Testis (tissue), 3 donors: ENCODE results near the gene COPZ1. TPM values are rescaled to one million over a fixed set of nuclear protein-coding genes. Genes with fewer than 3 reads are reported as not detected.
A peak's percentile ranks its signal among the peaks of the same experiment; 100 is the strongest.

Experiments
- DNase-seq: peaks from one replicate; pipeline ENCODE4 v3.0.0-alpha.2; 2019
- H3K27ac ChIP-seq, 2 donors: fragments of 200-600 bp; sonication (generic); one replicate each; pipeline ENCODE4 v1.5.1; 2019
- H3K27me3 ChIP-seq: fragments of 200-600 bp; sonication (generic); one replicate; pipeline ENCODE4 v1.5.1; 2019
- H3K36me3 ChIP-seq: fragments of 200-600 bp; sonication (generic); one replicate; pipeline ENCODE4 v1.5.1; 2017; ENCODE audit warnings: low read depth; ENCODE audit errors: missing control alignments
- H3K4me1 ChIP-seq: fragments of 200-600 bp; sonication (generic); one replicate; pipeline ENCODE4 v1.5.1; 2019
- H3K4me3 ChIP-seq, 2 donors: fragments of 200-600 bp; sonication (generic); one replicate each; pipeline ENCODE4 v1.5.1; 2017 to 2019
- H3K9me3 ChIP-seq: fragments of 200-600 bp; sonication (generic); one replicate; pipeline ENCODE4 v1.5.1; 2017
- CTCF ChIP-seq, 3 experiments: fragments of 450-650 bp in 2 of 3; fragments of 200-600 bp in 1 of 3; sonication (generic) in 1 of 3; IDR thresholded peaks; one replicate each; pipeline ENCODE4 v1.5.1; 2016 to 2019; ENCODE audit warnings: antibody characterized with exemption in 3 of 3, mild to moderate bottlenecking in 2 of 3, moderate library complexity in 1 of 3
- POLR2A ChIP-seq: fragments of 450-650 bp; IDR thresholded peaks from one replicate; pipeline ENCODE4 v1.6.1; 2017; ENCODE audit warnings: antibody characterized with exemption, mild to moderate bottlenecking, moderate library complexity
- WGBS, 2 donors: methylation state at CpG; one replicate each; pipeline ENCODE4 v1.1.5; 2018; 5-methylcytosine and 5-hydroxymethylcytosine counted together
- intact Hi-C: fragments of 100-400 bp; cut with DNase I; formaldehyde crosslinking; loops from one replicate; pipeline ENCODE4 v1.15.1; 2023; ENCODE audit warnings: low total_unique reads
- polyA plus RNA-seq: library from polyadenylated mRNA; stranded (reverse); fragments of 350-450 nt; fragmentation: Illumina TruSeq; extraction: RNeasy Lipid Tissue Mini Kit (QIAGEN cat#74804); gene quantifications from one replicate; pipeline ENCODE4 v1.2.3, GENCODE V29; 2014; ENCODE audit warnings: low read depth, low replicate concordance; ENCODE audit not compliant: insufficient read depth
- total RNA-seq, 2 donors: library from RNA; depleted of rRNA; stranded (reverse); fragments of >200 nt; gene quantifications; one replicate each; pipeline ENCODE4 v1.2.3, GENCODE V29; 2016

COPZ1 gene
- total and polyA plus RNA-seq, 3 donors from 2014 or later = 45.9 to 123 (median 63.9) TPM

DNA sequence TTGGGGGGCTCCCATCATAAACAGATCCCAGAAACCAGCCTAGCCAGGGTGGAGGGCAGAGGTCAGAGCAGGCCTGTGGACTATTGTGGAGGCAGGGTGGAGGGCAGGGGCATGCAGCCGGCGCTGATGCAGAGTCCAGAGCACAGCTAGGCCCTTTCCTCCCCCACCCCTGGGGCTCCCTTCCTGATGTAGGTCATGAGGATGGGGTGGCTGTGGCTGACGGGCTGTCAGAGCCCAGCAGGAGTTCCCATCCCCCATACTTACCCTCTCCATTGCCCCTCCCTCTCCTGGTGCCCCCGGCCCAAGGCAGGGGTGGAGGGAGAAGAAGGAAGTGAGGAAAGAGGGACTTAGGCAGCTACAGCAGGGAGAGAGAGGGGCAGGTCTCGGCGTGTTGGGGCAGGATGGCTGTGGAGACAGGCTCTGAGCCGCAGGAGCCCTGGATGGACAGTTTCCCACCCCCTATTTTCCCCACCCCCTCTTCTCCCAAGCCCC lies 65.3 kb downstream of the COPZ1 start:
- Histone ChIP-seq H3K27ac (no peak overlapping the region), H3K4me1 (peaks cover 9% of the 10 kb centered on the region), H3K4me3 (no peak overlapping the region), H3K9me3 (no peaks in the 10 kb centered on the region), H3K27me3 (no peaks in the 10 kb centered on the region), H3K36me3 (no peaks in the 10 kb centered on the region)
- intact Hi-C loops = no loop called here
- TF ChIP-seq CTCF (IDR thresholded peaks at IDR 0.05) (no peak), POLR2A (no peak)
- 58 to 66% methylated on average over 7 of the region's 7 CpGs for WGBS, 2 donors
- DNase-seq = no peak

- no peaks in the 10 kb centered on the region for H3K36me3 ChIP-seq
- no peaks in the 10 kb centered on the region for H3K27me3 ChIP-seq
- DNase-seq = peak; percentile 54
- intact Hi-C loops = no loop called here
- H3K9me3 ChIP-seq = no peaks in the 10 kb centered on the region
- TF ChIP-seq CTCF (IDR thresholded peaks at IDR 0.05) = no peak
- TF ChIP-seq POLR2A = no peak
- peak overlapping the region; percentile 50 to 54 for H3K4me3 ChIP-seq
- H3K27ac ChIP-seq = no peak overlapping the region
- WGBS, 2 donors = 15 to 36% methylated on average over 21 to 51 of the region's 51 CpGs
- H3K4me1 ChIP-seq = peaks cover 3% of the 10 kb centered on the region
Observed at GRCh38 chr12:54390668-54391551, 66.0 kb downstream of the COPZ1 start.

DNA sequence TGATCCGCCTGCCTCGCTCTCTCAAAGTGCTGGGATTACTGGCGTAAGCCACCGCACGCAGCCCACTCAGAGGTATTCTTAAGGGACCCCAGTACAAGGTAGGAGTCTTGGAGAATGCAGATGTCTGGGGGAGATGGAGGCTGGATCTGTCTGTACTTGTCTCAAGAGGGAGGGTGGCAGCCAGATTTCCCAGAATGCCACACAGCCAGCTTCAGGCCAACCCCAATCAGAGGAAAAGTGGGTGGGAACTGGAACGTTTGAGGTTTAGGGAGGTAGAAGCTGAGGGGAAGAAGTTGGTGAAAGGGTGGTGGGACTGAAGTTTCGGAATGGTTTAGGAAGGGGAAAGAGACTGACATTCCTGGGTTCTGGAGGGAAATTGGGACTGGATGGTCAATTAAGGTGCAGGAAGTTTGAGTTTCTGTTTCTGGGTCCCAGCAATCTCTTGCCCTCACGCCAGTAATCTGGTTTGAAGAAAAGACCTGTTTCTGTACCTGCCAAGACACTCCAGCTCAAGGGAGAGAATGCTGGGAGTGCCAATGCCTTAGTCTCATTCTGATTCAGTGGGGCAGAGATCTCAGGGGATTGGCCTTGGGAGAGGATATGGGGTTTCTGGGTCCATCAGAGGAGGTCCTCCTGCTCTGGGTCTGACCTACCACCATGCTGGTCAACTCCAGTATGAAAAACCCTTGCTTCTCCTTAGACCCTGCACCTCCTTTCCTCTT lies 67.7 kb downstream of the COPZ1 start:
- TF ChIP-seq POLR2A (no peak), CTCF (IDR thresholded peaks at IDR 0.05) (no peak)
- Histone ChIP-seq H3K4me1 (peaks cover 3% of the 10 kb centered on the region), H3K4me3 (no peak overlapping the region), H3K36me3 (no peaks in the 10 kb centered on the region), H3K27ac (no peak overlapping the region), H3K27me3 (no peaks in the 10 kb centered on the region), H3K9me3 (no peaks in the 10 kb centered on the region)
- intact Hi-C loops = no loop called here
- DNase-seq = no peak
- 85 to 88% methylated on average over 8 of the region's 8 CpGs for WGBS, 2 donors

GRCh38 chr12:54393207-54393609 lies 68.3 kb downstream of the COPZ1 start:
- TF ChIP-seq CTCF (IDR thresholded peaks at IDR 0.05) (no peak), POLR2A (no peak)
- no peaks in the 10 kb centered on the region for H3K27me3 ChIP-seq
- 63 to 71% methylated on average over 6 of the region's 6 CpGs for WGBS, 2 donors
- intact Hi-C loops = no loop called here
- H3K27ac ChIP-seq = no peak overlapping the region
- H3K36me3 ChIP-seq = no peaks in the 10 kb centered on the region
- peaks cover 3% of the 10 kb centered on the region for H3K4me1 ChIP-seq
- DNase-seq = no peak
- no peaks in the 10 kb centered on the region for H3K9me3 ChIP-seq
- H3K4me3 ChIP-seq = no peak overlapping the region
